HG03064 (cell line): ENCODE measurements around the gene HSCB.
"Not testable (repeated sequence)": the region's sequence is repeated elsewhere in the genome, so short reads cannot be mapped to it uniquely, and the experiment has no call there.

ENCODE experiments used
- ATAC-seq: cut with Tn5 transposase; IDR thresholded peaks from one replicate; pipeline ENCODE4 v1.9.1; 2021; ENCODE audit warnings: low read depth; ENCODE audit not compliant: unreplicated experiment

The HSCB gene

GRCh38 chr22:28741785-28742561 lies at the start of gene HSCB, which contains the start of gene CHEK2:
Gene HSCB (plus strand): TSS chr22:28742039. CDS start chr22:28742096, 57 bp downstream.
Gene CHEK2 (minus strand): TSS chr22:28741820. CDS start chr22:28734721, 7,099 bp downstream.
- ATAC-seq, result peak; percentile 83

GRCh38 chr22:28693041-28693760 lies 48.6 kb upstream of the HSCB start:
- not testable (repeated sequence) for ATAC-seq

- no peak for ATAC-seq
Observed at GRCh38 chr22:28702891-28703290, 38.9 kb upstream of the HSCB start.

GRCh38 chr22:28703436-28703835 lies 38.4 kb upstream of the HSCB start:
- ATAC-seq, result no peak

GRCh38 chr22:28706845-28707244 lies 35.0 kb upstream of the HSCB start:
- ATAC-seq, result no peak

GRCh38 chr22:28710107-28710506 lies 31.7 kb upstream of the HSCB start:
- ATAC-seq, result no peak

- ATAC-seq, result no peak
Observed at GRCh38 chr22:28710576-28711191, 31.2 kb upstream of the HSCB start.

- no peak for ATAC-seq
Observed at GRCh38 chr22:28711341-28711740, 30.5 kb upstream of the HSCB start.

GRCh38 chr22:28711820-28712777 lies 29.7 kb upstream of the HSCB start:
- no peak for ATAC-seq

GRCh38 chr22:28714043-28714628 lies 27.7 kb upstream of the HSCB start:
- no peak for ATAC-seq

- ATAC-seq, result no peak
Observed at GRCh38 chr22:28715611-28716010, 26.2 kb upstream of the HSCB start.

- no peak for ATAC-seq
Observed at GRCh38 chr22:28716686-28717085, 25.2 kb upstream of the HSCB start.

- ATAC-seq, result no peak
Observed at GRCh38 chr22:28718044-28718443, 23.8 kb upstream of the HSCB start.

GRCh38 chr22:28728002-28728401 lies 13.8 kb upstream of the HSCB start:
- no peak for ATAC-seq

- no peak for ATAC-seq
Observed at GRCh38 chr22:28728621-28729313, 13.1 kb upstream of the HSCB start.

- ATAC-seq, result no peak
Observed at GRCh38 chr22:28730179-28730578, 11.7 kb upstream of the HSCB start.

GRCh38 chr22:28734393-28734792 lies 7.4 kb upstream of the HSCB start:
- no peak for ATAC-seq

GRCh38 chr22:28736301-28737155 lies 5.3 kb upstream of the HSCB start:
- no peak for ATAC-seq
